Activated CD4-positive, alpha-beta T cell treated with anti-CD3 and anti-CD28 coated beads for 36 hours (primary cell): ENCODE measurements around the gene UQCC5. TPM values are rescaled to one million over a fixed set of nuclear protein-coding genes. Genes with fewer than 3 reads are reported as not detected.

Source experiments
- ATAC-seq: fragments of 200-7000 bp; cut with Tn5 transposase; one replicate; pipeline ENCODE4 v1.10.0; 2021; ENCODE audit warnings: mild to moderate bottlenecking, moderate library complexity
- CTCF ChIA-PET: fragments of 350-600 bp; sonication (Branson Sonifier 250); formaldehyde crosslinking; loops from one replicate; lab custom pipeline; 2021; ENCODE audit warnings: antibody characterized with exemption; lab: Charles Lee
- POLR2A ChIA-PET: fragments of 350-600 bp; sonication (Branson Sonifier 250); formaldehyde crosslinking; loops from one replicate; lab custom pipeline; 2021; ENCODE audit warnings: antibody characterized with exemption, inconsistent platforms; lab: Charles Lee
- DNase-seq: peaks from one replicate; pipeline ENCODE4 v3.0.0-alpha.2; 2020
- H3K27ac Mint-ChIP-seq: one replicate; pipeline ENCODE4 v1.8.0; 2021; ENCODE audit warnings: mixed read lengths
- H3K27me3 Mint-ChIP-seq: one replicate; pipeline ENCODE4 v1.8.0; 2021; ENCODE audit warnings: mixed read lengths
- H3K36me3 Mint-ChIP-seq: one replicate; pipeline ENCODE4 v1.8.0; 2021; ENCODE audit warnings: low read depth, mixed read lengths
- H3K4me1 Mint-ChIP-seq: one replicate; pipeline ENCODE4 v1.8.0; 2021; ENCODE audit warnings: mixed read lengths
- H3K4me3 Mint-ChIP-seq: one replicate; pipeline ENCODE4 v1.8.0; 2021; ENCODE audit warnings: mild to moderate bottlenecking, moderate library complexity, mixed read lengths
- H3K9me3 Mint-ChIP-seq: one replicate; pipeline ENCODE4 v1.8.0; 2021; ENCODE audit warnings: low read depth, mixed read lengths
- intact Hi-C, 2 experiments: fragments of 100-400 bp; cut with DNase I in 1 of 2; cut with micrococcal nuclease in 1 of 2; formaldehyde crosslinking; loops; one replicate each; pipeline versions ENCODE4 v1.14.2 to v1.15.1; 2022 to 2024; cut with DNase I, micrococcal nuclease
- total RNA-seq, 2 experiments: library from RNA; stranded (reverse); gene quantifications; one replicate each; pipeline ENCODE4 v1.2.3, GENCODE V29; 2021

Gene UQCC5
- total RNA-seq, 2 experiments from 2014 or later, result 12.0 to 12.7 TPM

DNA sequence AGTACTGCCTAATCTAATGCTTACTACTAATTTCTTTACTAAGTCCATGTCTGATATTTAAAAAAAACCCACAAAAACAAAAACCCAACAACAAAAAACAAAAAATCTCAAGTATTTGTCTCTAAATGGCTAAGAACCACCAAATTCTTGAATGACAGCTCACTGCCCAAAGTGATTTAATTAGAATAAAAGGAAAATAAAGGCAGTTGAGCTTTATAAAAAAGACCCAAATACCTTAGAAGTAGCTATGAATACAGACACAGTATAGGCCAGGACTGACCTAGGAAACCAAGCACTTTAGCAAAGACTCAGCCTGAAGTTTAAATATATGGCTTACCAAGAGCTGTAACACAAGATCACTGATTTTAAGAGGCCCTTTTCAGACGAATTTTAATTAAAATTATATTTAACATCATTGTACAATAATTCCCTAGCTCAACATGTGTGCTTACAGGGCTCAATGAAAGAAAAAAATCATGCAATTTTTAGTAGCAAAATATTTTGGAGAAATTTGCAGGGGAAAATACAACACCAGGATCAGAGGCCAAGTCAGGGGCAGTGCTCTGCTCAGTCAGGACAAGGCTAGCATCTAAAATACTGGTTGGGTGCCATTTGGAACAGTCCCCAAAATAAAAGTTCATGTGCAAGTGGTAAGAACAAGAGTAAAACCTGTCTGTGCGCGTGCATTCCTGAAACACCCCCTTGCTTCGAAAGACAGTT, 24.8 kb downstream of the UQCC5 start:
- ATAC-seq, result no peak
- H3K9me3 Mint-ChIP-seq, result no peaks in the 10 kb centered on the region
- no peaks in the 10 kb centered on the region for H3K27me3 Mint-ChIP-seq
- peaks cover 36% of the 10 kb centered on the region for H3K36me3 Mint-ChIP-seq
- H3K4me3 Mint-ChIP-seq, result no peak overlapping the region
- ChIA-PET CTCF (interaction anchor here (1.1 to 2.6 kb wide), 3 partner anchors 8 to 13 kb away, joined by 3 to 8 read pairs (median 3); no protein-coding TSS in a partner anchor), POLR2A (no interaction called here)
- intact Hi-C loops, result no loop called here
- no peak for DNase-seq
- peaks cover 3% of the 10 kb centered on the region for H3K4me1 Mint-ChIP-seq
- no peak overlapping the region for H3K27ac Mint-ChIP-seq

GRCh38 chr3:52563984-52564383, 27.6 kb downstream of the UQCC5 start:
- H3K27me3 Mint-ChIP-seq, result no peaks in the 10 kb centered on the region
- no peak for DNase-seq
- no peak overlapping the region for H3K27ac Mint-ChIP-seq
- H3K4me3 Mint-ChIP-seq, result no peak overlapping the region
- no peak for ATAC-seq
- POLR2A ChIA-PET, result no interaction called here
- no peaks in the 10 kb centered on the region for H3K9me3 Mint-ChIP-seq
- intact Hi-C loops, result no loop called here
- H3K4me1 Mint-ChIP-seq, result peaks cover 3% of the 10 kb centered on the region
- CTCF ChIA-PET, result no interaction called here
- peaks cover 24% of the 10 kb centered on the region for H3K36me3 Mint-ChIP-seq

GRCh38 chr3:52568069-52568468, 31.7 kb downstream of the UQCC5 start:
- Mint-ChIP-seq H3K9me3 (no peaks in the 10 kb centered on the region), H3K36me3 (peaks cover 7% of the 10 kb centered on the region), H3K4me3 (no peak overlapping the region), H3K27ac (no peak overlapping the region), H3K27me3 (no peaks in the 10 kb centered on the region), H3K4me1 (no peaks in the 10 kb centered on the region)
- ATAC-seq, result no peak
- ChIA-PET CTCF (interaction anchor here (0.6 to 1.0 kb wide), 2 partner anchors 21 to 23 kb away, joined by 3 read pairs; no protein-coding TSS in a partner anchor), POLR2A (no interaction called here)
- intact Hi-C loops, result no loop called here
- no peak for DNase-seq

- peak overlapping the region; percentile 8 for H3K27ac Mint-ChIP-seq
- intact Hi-C loops, result no loop called here
- H3K4me3 Mint-ChIP-seq, result no peak overlapping the region
- DNase-seq (no peak), ATAC-seq (no peak)
- H3K9me3 Mint-ChIP-seq, result no peaks in the 10 kb centered on the region
- ChIA-PET CTCF (interaction anchor here (0.7 kb wide), 1 partner anchor 327 kb away, joined by 3 read pairs; the partner anchor contains the start of gene STIMATE), POLR2A (interaction anchor here (0.5 kb wide), 1 partner anchor 172 kb away, joined by 3 read pairs; no protein-coding TSS in a partner anchor)
- no peaks in the 10 kb centered on the region for H3K4me1 Mint-ChIP-seq
- H3K27me3 Mint-ChIP-seq, result no peaks in the 10 kb centered on the region
- H3K36me3 Mint-ChIP-seq, result peaks cover 12% of the 10 kb centered on the region
Measured at GRCh38 chr3:52570076-52570475, 33.7 kb downstream of the UQCC5 start.

DNA sequence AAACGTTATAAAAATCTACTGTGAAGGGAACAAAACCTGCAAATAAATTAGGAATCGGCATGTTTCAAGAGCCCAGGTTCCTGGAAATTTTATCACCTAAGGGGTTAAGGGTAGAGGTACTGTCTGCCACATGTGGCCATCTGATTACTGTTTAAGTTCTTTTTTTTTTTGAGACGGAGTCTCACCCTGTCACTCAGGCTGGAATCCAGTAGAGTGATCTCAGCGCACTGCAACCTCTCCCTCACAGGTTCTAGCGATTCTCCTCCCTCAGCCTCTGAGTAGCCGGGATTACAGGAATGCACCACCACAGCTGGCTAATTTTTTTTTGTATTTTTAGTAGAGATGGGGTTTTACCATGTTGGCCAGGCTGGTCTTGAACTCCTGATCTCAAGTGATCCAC, 35.8 kb downstream of the UQCC5 start:
- Mint-ChIP-seq H3K4me3 (no peak overlapping the region), H3K36me3 (peaks cover 18% of the 10 kb centered on the region), H3K27me3 (no peaks in the 10 kb centered on the region), H3K9me3 (no peaks in the 10 kb centered on the region), H3K27ac (no peak overlapping the region), H3K4me1 (no peaks in the 10 kb centered on the region)
- ATAC-seq, result no peak
- ChIA-PET POLR2A (interaction anchor here (0.6 kb wide), 2 partner anchors 40 to 104 kb away, joined by 3 read pairs; no protein-coding TSS in a partner anchor), CTCF (interaction anchor here (0.7 to 1.3 kb wide), 3 partner anchors 10 to 27 kb away, joined by 3 read pairs; no protein-coding TSS in a partner anchor)
- no peak for DNase-seq
- intact Hi-C loops, result no loop called here

- DNase-seq (no peak), ATAC-seq (no peak)
- Mint-ChIP-seq H3K27ac (no peak overlapping the region), H3K4me1 (no peaks in the 10 kb centered on the region), H3K9me3 (no peaks in the 10 kb centered on the region), H3K27me3 (no peaks in the 10 kb centered on the region), H3K4me3 (no peak overlapping the region), H3K36me3 (peaks cover 32% of the 10 kb centered on the region)
- CTCF ChIA-PET, result interaction anchor here (0.6 to 0.9 kb wide), 3 partner anchors 13 to 94 kb away, joined by 3 to 6 read pairs (median 3); no protein-coding TSS in a partner anchor
- POLR2A ChIA-PET, result no interaction called here
- intact Hi-C loops, result no loop called here
Measured at GRCh38 chr3:52574056-52574965, 37.9 kb downstream of the UQCC5 start.

Other genes with a start within 250 kb of the UQCC5 start
- 10 to 100 TPM; 13.3 to 18.8 TPM for gene GLYCTK, start 248.8 kb upstream of the UQCC5 start, total RNA-seq
- 10 to 100 TPM in 1 of 2 experiments, 1 to 10 TPM in 1; 7.4 to 10.1 TPM for gene DNAH1, start 220.3 kb upstream of the UQCC5 start, total RNA-seq
- gene BAP1, start 126.6 kb upstream of the UQCC5 start, total RNA-seq, result 10 to 100 TPM; 80.6 to 94.1 TPM
- 10 to 100 TPM; 13.9 to 14.1 TPM for gene PHF7, start 125.9 kb upstream of the UQCC5 start, total RNA-seq
- not detected for gene SEMA3G, start 91.5 kb upstream of the UQCC5 start, total RNA-seq
- gene TNNC1, start 82.6 kb upstream of the UQCC5 start, total RNA-seq, result 1 to 10 TPM; 2.7 to 4.2 TPM
- gene NISCH, start 81.0 kb upstream of the UQCC5 start, total RNA-seq, result 10 to 100 TPM; 61.4 to 68.9 TPM
- gene STAB1, start 41.3 kb upstream of the UQCC5 start, total RNA-seq, result under 1 TPM; 0.09 to 0.14 TPM
- 10 to 100 TPM; 35.6 to 59.1 TPM for gene NT5DC2, start 2.7 kb upstream of the UQCC5 start, total RNA-seq
- gene PBRM1, start 149.3 kb downstream of the UQCC5 start, total RNA-seq, result 10 to 100 TPM; 57.6 to 59.8 TPM
- 100 to 1,000 TPM; 206 to 218 TPM for gene GNL3, start 149.4 kb downstream of the UQCC5 start, total RNA-seq
- gene GLT8D1, start 169.2 kb downstream of the UQCC5 start, total RNA-seq, result 10 to 100 TPM; 35.2 to 38.0 TPM
- gene SPCS1, start 169.5 kb downstream of the UQCC5 start, total RNA-seq, result 100 to 1,000 TPM; 111 to 120 TPM
- 10 to 100 TPM; 19.1 to 21.4 TPM for gene NEK4, start 234.3 kb downstream of the UQCC5 start, total RNA-seq
- not detected for gene ITIH1, start 241.0 kb downstream of the UQCC5 start, total RNA-seq